ENCODE data around the gene POLA1.

POLA1 gene

DNA sequence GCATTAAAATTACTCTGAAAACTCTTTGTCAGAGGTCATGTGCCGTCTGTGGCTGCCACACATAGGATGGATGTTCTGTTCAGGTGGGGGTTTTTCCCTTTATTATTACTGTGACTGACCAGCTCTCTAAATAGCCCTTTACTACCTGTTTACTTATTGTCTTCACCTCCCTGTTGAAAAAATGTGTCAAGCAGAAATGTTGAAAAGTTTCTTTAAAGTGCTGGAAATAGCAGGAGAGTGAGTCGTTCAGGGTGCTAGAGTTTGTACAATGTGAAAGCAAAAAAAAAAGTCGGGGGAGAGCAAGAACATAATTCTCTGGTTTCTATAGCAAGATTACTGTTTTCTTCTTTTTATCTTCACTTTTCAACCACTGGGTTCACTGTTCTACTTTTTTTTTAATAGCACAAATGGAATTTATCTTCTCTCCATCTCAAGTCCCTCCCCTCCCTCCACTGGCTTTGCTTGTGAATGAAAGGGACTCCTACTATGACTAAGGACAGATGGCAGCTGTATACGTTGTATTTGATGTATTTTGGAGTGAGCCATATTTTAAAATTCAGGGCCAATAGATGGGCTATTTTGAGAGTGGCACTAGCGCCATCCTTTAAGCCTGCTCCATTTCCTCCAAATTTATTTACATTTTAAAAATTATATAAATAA, 288.7 kb downstream of the POLA1 start:
- DNase-seq: peak; percentile 11

DNA sequence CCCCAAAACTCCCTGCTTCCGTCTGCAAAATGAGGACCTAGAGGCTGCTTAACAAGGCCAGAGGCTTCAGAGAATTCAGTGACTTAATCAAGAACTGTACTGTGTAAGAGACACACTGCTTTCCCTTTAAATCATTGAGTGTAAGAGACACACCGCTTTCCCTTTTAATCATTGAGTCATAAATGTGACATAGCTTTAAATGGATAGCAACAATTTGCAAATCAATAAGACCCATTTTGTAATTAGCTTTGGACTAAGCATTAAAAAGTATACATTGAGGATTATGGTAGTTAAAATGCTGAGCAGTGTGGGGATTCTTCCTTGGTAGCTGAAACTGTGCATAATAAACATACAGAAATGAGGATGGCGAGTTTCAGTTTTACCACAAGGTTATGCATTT, 290.2 kb downstream of the POLA1 start:
- no peak for DNase-seq

DNA sequence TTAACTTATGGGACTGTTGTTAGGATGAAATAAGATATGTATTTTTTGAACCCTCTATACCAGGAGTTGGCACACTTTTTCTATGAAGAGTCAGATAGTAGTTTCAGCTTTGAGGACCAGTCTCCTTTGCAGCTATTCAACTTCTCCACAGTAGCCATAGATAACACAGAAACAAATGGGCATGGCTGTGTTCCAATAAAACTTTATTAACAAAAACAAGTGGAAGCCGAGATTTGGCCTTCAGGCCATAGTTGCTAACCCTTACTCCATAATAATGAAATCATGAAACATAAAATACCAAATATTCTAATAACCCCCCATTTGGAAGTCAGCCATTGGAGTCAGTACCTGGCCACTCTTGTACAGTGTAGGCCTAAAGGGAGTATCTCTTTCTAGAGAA, 291.4 kb downstream of the POLA1 start:
- no peak for DNase-seq

DNA sequence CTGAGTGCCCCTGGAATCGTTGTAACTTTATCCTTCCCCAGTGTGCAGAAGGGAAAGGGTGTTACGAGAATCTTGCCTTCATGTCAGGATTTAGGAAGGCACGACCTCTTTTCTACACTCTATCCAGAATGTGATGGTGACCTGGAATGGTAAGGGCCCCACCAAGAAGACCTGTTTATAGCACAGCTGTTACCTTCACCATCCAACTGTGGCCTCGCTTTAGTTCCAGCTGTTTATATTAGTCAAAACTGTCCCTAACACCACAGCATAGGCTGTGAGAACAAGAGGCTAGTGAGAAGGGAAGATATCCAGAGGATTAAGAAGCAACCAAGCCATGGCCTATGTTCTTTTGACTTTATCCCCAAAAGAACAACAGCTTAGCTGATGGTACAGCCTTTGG, 294.0 kb downstream of the POLA1 start:
- DNase-seq: no peak

DNA sequence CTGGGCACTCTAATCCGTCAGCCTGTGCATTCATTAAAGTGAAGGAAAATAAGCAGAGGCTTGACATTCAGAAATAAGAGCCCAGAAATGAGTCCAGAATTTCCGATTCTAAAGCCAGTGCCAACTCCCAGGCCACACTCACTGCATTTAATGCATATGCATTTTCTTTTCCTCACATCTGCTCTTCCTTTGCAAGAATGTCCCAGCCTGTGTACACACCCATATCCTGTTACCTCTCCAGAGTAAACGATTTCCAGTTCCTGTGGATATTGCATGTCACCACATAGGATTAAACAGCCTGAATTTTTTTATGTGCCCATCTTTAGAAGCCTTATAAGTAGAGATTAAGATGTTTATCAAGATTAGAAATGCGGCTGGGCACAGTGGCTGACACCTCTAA, 294.6 kb downstream of the POLA1 start:
- DNase-seq: peak; percentile 41

DNA sequence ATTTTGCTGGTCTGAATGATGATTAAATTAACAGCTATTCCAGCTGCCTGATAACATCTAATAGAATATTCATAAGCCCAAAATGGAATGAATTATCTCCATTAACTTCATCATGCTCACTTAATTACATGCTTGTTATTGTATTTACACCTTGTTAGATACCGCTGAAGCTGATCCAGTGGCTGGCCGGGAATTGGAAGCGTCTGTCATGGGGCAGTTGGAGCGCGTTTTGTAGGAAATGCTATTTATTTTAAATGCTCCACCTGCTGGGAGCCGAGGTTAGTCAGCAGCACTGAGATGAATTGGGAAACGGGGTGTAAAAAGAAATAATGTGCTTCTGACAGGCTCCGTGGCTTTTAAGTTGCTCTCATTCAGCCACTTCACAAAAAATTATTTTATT, 296.8 kb downstream of the POLA1 start:
- DNase-seq: no peak

DNA sequence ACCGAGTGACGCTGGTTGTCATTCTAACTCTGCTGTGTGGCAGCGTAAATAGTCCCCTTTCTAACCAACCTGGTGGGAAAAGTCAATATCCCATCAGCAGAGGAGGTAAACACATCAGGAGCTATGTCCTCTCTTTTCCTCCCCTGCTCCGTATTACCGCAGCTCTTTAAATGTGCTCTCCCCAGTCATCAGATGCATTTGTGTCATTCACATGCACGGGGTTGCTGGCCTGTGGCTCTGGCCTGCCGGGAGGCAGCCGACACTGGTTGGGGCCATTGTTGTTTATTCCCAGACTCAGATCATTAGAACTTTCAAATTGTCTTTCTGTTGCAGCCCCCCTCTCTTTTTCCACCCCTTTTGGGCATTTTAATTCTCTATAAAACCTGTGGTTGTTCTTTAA, 300.2 kb downstream of the POLA1 start:
- no peak for DNase-seq

DNA sequence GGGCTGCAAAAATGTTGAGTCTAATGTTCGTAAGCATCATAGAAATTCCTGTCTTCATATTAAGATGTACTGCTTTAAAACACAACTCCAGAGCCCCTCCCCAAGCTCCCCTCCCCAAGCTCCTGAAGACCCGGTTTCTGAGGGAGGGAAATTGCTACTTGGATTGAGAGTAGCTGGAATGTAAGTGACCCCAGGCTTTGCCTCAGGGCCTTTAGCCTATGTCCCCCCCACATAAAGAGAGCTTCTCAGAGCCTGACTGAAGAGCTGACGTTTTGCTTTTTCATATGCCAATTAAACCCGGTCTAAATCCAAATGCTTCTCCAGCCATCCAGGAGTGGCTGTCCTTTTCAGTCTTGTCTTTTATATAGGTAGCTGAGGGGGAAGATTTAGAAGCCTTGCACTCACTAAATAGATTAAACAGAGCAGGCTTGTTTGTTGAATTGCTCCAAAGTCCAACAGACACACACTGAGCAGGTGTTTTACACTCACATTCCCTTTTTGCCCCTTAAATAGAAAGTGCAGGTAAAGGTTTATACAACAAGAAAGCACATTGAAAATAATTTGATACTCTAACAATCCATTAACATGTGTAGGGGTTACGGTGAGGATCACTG, 302.5 kb downstream of the POLA1 start:
- no peak for DNase-seq

DNA sequence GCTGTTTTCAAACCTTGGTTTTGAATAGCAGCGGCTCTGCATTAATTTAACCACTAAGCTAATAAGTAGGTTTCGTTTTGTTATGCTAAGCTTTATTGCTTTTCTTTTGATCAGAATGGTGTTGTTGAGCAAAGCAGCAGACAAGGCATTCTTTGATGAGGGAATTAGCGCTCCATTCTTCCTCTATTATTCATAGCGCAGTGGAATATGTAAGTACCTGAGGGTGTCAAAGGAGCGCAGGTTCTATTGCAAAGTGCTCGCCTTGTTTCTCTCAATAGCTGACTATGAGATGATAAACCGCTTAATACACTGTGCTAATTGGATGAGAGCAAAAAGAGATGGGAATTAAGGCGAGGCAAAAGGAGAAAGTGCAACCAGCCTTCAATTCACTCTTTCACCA, 305.8 kb downstream of the POLA1 start:
- no peak for DNase-seq

DNA sequence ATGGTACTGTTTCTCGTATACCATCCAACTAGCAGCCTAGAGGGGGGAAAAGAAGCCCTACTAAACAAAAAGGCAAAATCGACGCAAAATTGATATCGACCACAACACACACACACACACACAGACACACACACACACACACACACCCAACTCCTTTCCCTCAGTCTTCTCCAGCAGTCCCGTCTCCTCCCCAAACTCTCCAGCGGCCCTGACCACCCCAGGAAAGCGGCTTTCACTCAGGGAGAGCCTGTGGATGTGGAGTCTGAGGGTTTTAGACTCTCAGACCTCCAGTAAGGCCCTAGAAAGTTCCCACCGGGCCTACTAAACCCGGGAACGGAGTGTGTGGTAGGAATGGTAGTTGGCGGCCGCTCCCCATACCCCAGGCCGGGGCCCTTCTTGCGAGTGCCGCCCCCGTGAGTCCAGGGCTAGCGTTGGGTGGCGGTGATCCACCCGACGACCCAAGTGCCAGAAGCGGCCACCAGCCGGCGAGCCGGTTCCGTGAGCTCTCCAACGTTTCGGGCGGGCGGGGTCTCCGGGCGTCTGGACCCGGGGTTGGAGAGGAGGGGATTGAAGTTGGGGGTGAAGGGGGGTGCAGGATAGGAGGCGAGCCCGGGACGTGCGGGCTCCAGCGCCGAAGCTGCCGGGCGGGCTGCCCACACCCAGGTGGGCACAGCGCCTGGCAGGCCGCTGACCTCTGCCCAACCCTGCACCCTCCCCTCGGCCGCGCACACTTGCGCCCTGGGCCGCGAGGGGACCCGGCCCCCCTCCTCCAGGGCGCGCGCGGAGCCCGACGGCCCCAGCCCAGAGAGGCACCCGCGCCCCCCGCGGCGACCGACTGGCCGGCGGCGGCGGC, 308.3 kb downstream of the POLA1 start:
- DNase-seq: no peak

DNA sequence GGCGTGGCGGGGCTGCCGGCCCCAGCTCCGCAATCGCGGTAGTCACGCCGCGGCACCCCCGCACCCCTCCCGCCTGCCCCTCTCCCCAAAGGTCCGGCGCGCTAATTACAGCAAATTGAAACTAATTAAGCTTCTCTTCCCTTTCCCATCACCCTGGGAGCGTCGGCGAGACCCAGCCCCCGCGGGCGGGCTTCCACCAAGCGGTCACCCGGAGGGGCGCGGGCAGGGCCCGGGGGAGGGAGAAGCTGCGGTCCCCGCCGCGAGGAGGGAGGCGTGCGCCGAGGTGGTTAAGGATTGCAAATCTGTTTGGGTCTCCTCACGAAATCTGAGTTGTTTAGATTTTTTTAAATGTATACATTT, 308.9 kb downstream of the POLA1 start:
- no peak for DNase-seq

DNA sequence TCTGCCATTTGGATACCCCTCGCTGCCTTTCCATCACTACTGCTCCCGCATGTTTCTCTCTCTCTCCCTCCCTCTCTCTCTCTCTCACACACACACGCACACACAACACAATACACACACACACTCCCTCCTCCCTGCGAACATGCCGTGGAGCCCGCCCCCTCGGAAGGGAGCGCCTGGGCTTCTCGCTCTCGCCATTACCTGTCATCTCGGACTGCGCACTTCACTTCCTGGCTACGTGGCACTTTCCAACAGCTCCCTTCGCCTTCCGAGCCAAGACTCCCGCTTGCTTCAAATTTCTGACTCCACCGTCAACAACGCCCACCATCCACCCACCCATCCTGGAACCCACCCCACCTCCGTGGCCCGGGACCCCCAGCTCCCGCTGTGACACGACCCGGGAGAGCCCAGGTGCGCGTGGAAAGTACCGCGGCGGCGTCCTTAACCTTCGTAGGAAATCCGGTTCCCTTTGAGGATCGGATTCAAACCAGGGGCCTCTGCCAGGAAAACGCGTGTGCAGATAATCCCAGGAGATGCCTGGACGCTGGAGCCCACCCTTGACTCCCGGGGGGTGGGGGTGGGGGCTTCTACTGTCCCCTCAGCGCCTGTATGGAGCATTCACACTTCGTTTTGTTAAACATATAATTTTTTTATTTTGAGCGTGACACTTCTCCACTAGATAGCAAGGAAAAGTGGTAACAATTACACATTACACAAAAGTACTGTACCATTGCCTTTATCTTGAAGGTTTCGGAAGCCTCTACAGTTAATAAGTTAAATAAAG, 309.5 kb downstream of the POLA1 start:
- DNase-seq: no peak

DNA sequence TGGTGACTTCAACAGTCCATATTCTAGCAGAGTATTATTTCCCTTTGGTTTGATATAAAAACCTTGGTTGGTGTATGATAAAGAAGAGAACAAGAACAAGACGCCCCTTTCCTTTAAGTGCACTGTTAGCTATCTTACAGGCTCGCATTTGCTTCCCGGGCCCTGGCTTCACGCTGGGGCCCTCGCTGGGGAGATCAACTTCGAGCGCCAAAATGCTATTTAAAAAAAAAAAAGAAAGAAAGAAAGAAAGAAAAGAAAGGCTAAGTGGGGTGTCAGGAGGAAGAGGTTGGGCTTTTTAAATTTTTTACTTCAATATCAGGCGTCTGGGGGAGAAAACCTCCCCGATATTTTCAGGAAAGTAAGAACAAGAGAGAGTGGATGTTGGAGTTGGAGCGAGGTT, 310.3 kb downstream of the POLA1 start:
- DNase-seq: no peak

DNA sequence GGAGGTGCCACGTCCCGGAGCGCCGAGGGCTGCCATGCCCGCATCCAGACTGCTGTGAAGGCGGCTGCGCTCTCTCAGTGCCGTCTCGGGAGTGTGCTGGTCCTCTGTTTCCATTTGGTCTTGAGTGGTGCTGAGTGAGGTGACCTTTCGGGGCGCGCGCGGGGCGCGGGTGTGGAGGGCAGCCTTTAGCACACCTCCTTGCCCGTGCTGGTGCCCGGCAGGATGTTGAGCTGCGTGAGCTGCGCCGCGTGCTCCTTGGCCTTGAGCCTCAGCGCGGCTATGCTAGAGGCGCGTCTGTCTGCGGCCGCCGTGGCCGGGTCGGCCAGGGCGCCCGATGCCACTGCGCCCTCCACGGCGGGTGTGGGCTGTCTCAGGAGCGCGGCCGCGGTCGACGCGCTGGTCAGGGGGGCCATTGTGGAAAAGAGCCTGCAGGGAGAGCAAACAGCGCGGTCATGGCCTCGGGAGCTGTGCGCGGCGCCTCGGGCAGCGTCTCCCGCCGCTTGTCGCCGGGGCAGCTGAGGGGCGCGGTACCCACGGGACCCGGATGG, 310.8 kb downstream of the POLA1 start:
- DNase-seq: no peak

DNA sequence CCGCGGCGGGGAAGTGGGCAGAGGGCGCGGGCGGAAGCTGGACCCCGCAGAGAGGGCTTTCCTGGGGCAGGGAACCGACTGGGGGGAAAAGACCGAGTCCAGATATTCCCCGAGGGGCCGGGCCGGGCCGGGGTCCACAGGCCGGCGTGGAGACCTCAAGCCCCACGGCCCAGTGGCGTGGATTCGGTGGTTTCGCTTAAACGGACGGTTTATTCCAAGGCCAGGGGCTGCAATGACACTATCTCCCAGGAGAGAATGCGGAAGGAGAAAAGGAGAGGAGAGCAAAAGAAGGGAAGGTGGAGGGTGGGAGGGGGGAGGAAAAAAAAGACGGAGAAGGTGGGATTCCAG, 311.3 kb downstream of the POLA1 start:
- no peak for DNase-seq

DNA sequence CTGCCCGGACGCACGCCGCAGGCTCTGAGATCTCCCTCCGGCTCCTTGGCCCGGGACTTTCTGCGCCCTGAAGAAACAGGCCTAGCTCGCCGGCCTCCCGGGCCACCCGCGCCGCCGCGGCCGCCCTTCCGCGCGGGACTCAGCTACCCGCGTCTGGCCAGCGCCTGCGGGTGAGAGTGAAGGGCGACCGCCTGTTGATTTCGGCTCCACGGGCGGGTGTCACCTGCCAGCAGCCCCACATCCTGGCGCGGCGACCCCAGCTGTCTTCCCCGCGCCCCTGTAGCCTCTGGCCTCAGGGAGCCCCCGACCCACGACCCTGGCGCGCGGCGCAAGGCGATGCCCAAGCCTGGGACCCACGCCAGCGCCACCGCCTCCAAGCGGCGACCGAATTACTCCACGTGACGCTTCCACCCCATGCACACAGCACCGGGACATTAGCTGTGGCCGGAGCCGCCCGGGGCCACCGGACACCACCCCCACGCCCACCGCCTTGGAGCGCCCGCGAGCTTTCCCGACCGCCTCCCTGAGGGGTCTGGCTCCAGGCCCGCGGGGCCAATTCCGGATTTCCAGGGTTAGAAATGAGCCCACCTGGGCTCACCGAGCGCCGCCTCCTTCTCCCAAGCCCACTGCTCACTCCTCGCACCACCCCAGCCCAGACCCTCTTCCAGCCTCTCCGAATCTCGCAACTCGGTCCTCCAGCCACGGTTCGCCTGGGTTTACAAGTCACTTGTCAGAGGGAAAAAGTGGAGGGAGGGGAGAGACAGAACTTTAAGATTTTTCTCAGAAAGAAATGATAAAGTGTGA, 311.9 kb downstream of the POLA1 start:
- no peak for DNase-seq

DNA sequence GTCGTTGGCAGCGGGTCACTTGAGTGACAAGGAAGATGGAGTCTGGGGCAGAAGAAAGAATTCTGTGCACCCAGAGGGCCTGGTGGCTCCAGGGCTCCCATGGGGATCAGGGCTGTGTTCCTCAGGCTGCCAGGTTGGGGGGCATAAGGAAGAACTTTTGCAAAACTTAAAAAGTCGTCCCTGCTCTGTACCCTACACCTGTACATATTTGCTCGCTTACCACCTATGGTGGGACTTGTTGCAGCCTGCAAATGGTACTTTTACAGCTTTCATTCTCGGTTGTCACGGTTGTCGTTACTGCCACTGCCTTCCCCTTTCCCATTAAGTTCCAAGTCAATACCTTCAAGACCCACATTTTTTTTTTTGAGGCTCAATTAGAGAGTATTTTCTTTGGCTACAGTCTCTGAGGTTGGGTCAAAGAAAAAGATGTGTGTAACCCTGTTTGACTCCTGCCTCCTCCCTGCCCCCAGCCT, 312.9 kb downstream of the POLA1 start:
- no peak for DNase-seq

DNA sequence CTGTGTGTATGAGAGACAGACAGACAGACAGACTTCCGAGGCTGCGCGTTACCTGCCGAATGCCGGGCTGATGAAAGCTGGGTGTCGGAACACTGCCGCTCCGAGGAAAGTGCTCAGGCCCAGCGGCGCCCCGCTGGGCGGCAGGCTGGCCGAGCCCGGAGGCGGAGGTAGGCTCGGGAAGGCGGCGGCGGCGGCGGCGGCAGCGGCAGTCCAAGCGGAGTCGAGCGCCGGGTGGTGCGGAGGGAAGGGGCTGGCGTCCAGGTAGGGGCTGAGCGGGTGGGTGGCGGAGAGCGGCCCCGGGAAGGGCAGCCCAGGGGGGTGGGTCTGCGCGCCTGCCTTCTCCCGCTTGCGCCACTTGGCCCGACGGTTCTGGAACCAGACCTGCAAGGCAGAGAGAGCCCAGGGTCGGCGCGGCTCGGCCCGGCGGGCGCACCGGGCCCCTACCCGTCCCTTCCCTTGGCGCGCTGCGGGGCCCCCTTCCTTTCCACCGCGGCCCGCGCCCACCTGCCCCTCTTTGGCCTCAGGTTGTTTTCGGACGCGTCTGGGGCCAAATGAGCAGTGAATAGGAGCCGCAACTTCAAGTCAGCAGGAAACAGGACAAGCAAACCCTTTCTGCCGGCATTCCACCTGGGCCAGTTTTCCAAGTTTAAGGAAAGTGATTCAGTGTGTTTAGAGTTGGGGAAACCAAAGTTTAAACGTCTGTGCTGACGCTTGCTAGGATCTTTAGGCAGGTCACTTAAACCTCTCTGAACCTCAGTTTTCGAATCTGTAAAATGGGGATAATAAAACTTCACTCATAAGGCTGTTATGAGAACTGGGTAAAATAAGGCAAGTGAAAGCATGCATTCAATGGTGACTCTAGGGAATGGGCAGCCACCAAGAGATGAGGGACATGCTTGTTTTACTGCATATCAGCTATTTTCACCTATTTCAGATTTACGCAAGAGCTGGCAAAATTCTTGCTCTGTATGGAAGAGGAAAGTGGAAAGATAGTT, 313.6 kb downstream of the POLA1 start:
- no peak for DNase-seq

DNA sequence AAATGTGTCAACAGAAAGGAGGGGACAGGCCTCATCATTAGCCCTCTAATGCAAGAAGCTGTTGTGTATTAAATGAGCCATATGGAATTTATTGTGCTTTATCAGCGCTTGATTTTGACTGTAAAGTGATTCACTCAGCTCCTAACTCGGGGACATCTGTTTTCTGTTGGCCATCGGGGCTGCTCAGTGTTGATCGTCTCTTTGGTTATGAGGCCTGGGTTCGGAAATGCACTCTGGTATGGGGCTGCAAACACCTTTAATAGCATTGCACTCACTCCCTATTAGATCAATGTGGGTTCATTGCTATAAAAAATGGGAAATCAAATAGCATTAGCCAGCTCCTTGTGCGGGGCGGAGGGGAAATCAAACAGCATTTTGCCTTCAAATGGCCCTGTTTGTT, 315.7 kb downstream of the POLA1 start:
- no peak for DNase-seq

DNA sequence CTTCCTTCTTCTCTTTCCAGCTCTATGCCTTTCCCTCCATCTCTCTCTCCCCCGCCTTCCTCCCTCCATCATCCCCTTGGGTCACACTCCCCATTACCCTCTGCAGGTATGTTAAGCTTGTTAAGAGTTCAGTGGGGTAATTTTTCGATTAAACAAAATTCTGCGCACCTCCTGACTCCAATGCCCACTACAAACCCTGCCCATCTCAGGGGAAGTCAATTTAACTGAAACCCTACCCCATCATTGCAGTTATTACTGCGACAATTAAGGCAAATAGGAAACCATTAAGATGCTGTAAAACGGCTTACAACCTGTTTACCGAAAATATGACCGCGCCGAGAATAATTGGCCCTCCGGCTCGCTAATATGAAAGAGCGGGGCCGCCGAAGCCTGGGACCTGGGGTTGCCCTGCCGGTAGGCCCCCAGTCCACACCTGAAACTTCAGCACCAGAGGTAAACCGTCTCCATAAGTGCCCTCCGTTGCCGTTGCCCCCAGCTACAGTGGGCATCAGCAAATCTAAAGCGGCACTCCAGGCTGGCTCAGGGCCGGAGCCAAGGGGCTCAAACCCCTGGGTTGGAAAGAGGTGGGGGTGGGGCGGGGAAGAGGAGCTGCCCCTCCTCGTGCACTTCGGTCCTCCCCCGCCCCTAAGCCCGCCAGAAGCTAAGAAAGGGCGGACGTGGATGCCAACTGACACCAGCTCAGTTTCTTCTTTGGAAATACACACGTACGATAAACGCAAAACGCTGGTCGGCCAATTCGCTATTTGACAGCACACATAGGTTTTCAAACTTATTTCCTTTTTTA, 317.3 kb downstream of the POLA1 start:
- no peak for DNase-seq
